ENCODE measurements around the gene NR1I3.
"Not testable (repeated sequence)": the region's sequence is repeated elsewhere in the genome, so short reads cannot be mapped to it uniquely, and the experiment has no call there.

DNA sequence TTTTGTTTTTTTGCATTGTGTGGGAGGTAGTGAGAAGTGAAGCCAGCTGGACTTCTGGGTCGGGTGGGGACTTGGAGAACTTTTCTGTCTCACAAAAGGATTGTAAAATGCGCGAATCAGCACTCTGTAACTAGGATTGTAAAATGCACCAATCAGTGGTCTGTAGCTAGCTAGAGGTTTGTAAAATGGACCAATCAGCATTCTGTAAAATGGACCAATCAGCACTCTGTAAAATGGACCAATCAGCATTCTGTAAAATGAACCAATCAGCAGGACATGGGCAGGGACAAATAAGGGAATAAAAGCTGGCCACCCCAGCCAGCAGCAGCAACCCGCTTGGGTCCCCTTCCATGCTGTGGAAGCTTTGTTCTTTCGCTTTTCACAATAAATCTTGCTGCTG, 12.1 kb upstream of the NR1I3 start:
- TF ChIP-seq, protein P1, sequence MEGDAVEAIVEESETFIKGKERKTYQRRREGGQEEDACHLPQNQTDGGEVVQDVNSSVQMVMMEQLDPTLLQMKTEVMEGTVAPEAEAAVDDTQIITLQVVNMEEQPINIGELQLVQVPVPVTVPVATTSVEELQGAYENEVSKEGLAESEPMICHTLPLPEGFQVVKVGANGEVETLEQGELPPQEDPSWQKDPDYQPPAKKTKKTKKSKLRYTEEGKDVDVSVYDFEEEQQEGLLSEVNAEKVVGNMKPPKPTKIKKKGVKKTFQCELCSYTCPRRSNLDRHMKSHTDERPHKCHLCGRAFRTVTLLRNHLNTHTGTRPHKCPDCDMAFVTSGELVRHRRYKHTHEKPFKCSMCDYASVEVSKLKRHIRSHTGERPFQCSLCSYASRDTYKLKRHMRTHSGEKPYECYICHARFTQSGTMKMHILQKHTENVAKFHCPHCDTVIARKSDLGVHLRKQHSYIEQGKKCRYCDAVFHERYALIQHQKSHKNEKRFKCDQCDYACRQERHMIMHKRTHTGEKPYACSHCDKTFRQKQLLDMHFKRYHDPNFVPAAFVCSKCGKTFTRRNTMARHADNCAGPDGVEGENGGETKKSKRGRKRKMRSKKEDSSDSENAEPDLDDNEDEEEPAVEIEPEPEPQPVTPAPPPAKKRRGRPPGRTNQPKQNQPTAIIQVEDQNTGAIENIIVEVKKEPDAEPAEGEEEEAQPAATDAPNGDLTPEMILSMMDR (IDR thresholded peaks at IDR 0.05), result not testable (repeated sequence)
- TF ChIP-seq POLR2A (IDR thresholded peaks at IDR 0.05), result not testable (repeated sequence)
